DND-41 (cell line): ENCODE results near the gene DLL3.

Experiments used
- ATAC-seq: fragments of 200-7000 bp; cut with Tn5 transposase; 3 replicates; pipeline ENCODE4 v1.9.1; 2021; ENCODE audit warnings: low read depth; ENCODE audit not compliant: insufficient read depth
- DNase-seq: peaks from one replicate; pipeline ENCODE4 v3.0.0-alpha.2; 2020
- H2AFZ ChIP-seq: 2 replicates; pipeline ENCODE4 v1.6.0; 2012; ENCODE audit warnings: low read depth, low read length
- H3K27ac ChIP-seq: 2 replicates; pipeline ENCODE4 v1.5.1; 2012; ENCODE audit warnings: low read length, inconsistent platforms
- H3K27me3 ChIP-seq: fragments of 200-600 bp; sonication (generic); 2 replicates; pipeline ENCODE4 v1.6.0; 2012; ENCODE audit warnings: low read length, mild to moderate bottlenecking, inconsistent platforms; ENCODE audit not compliant: insufficient read depth, poor library complexity
- H3K36me3 ChIP-seq: 2 replicates; pipeline ENCODE4 v1.5.1; 2012; ENCODE audit warnings: low read length, inconsistent platforms; ENCODE audit not compliant: insufficient read depth
- H3K4me1 ChIP-seq: 2 replicates; pipeline ENCODE4 v1.5.1; 2012; ENCODE audit warnings: mild to moderate bottlenecking, low read length; ENCODE audit not compliant: insufficient read depth
- H3K4me2 ChIP-seq: 2 replicates; pipeline ENCODE4 v1.6.0; 2012; ENCODE audit warnings: mild to moderate bottlenecking, moderate library complexity, low read length, inconsistent platforms; ENCODE audit not compliant: insufficient read depth
- H3K4me3 ChIP-seq, 2 experiments: fragments of 200-600 bp in 1 of 2; shearing (Covaris generic) in 1 of 2; 2 replicates each; pipeline ENCODE4 v1.5.1; 2012 to 2016; ENCODE audit warnings: inconsistent platforms in 2 of 2, low read length in 2 of 2, mild to moderate bottlenecking in 2 of 2, low read depth in 1 of 2, moderate library complexity in 1 of 2
- H3K79me2 ChIP-seq: 2 replicates; pipeline ENCODE4 v1.6.0; 2012; ENCODE audit warnings: low read length, inconsistent platforms; ENCODE audit not compliant: insufficient read depth
- H3K9ac ChIP-seq: 2 replicates; pipeline ENCODE4 v1.6.0; 2012; ENCODE audit warnings: low read depth, mild to moderate bottlenecking, inconsistent platforms, low read length, moderate library complexity
- H3K9me3 ChIP-seq: 2 replicates; pipeline ENCODE4 v1.5.1; 2012; ENCODE audit warnings: low read length, moderate library complexity, mild to moderate bottlenecking, inconsistent platforms; ENCODE audit not compliant: insufficient read depth, severe bottlenecking
- H4K20me1 ChIP-seq: 2 replicates; pipeline ENCODE4 v1.6.0; 2012; ENCODE audit warnings: low read length; ENCODE audit not compliant: insufficient read depth
- CTCF ChIP-seq: IDR thresholded peaks from 2 replicates; pipeline ENCODE4 v1.5.1; 2012; ENCODE audit warnings: borderline replicate concordance, low read length, moderate library complexity, mild to moderate bottlenecking; ENCODE audit not compliant: poor library complexity, severe bottlenecking; ENCODE audit errors: extremely low read depth
- EZH2 ChIP-seq: IDR thresholded peaks from 3 replicates; pipeline ENCODE4 v1.6.1; 2012; ENCODE audit warnings: borderline replicate concordance, low read depth, mild to moderate bottlenecking, moderate library complexity, low read length, inconsistent platforms; ENCODE audit not compliant: severe bottlenecking

DLL3 gene

DNA sequence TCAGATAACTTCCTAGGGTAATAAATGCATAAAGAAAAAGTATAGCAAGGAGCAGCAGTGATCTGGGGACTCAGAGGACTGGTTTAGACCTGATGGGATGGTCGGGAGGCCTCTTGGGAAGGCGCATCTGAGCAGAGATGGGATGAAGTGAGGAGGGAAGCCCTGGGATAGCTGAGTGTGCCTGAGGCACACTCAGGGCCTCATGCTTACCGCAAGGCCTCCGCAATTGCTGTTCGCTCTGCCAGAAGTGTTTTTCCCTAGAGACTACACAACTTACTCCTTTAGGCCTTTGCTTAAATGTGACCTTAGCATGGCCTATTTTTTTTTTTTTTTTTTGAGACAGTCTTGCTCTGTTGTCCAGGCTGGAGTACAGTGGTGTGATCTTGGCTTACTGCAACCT is 4.1 kb upstream of the DLL3 start:
- peaks cover 20% of the 10 kb centered on the region for H3K27me3 ChIP-seq
- no peak overlapping the region for H3K9ac ChIP-seq
- no peaks in the 10 kb centered on the region for H3K9me3 ChIP-seq
- no peaks in the 10 kb centered on the region for H4K20me1 ChIP-seq
- no peak overlapping the region for H2AFZ ChIP-seq
- no peak overlapping the region for H3K27ac ChIP-seq
- no peak for ATAC-seq
- no peak overlapping the region for H3K4me3 ChIP-seq
- DNase-seq, result no peak
- no peaks in the 10 kb centered on the region for H3K79me2 ChIP-seq
- H3K36me3 ChIP-seq, result peaks cover 21% of the 10 kb centered on the region
- TF ChIP-seq CTCF (no peak), EZH2 (no peak)
- H3K4me2 ChIP-seq, result no peak overlapping the region
- peaks cover 5% of the 10 kb centered on the region for H3K4me1 ChIP-seq

DNA sequence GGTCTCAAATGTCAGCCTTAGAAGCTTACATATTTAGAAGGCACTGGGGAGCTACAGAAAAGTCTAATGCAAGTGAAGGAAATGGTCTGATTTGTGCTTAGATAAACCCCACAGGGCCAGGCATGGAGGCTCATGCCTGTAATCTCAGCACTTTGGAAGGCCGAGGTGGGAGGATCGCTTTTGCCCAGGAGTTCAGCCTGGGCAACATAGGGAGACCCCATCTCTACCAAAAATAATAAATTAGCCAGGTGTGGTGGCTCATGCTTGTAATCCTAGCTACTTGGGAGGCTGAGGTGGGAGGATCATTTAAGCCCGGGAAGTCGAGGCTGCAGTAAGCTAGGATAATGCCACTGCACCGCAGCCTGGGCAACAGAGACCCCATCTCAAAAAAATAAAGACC is 2.7 kb upstream of the DLL3 start:
- ATAC-seq, result no peak
- H3K4me3 ChIP-seq, result no peak overlapping the region

DNA sequence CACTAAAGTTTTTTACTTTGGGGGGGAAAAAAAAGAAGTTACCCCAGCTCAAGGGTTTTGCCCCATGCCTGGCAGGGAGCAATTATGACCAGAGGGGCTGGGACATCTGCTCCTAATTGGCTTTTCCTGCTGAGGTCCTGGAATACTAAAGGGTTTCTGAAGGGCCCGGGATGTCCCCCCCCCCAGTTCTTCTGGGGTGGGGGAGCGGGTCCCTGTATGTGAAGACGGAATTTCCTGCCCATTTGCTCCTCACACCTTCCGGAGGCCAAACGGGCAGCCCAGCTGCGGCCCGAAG is 1.1 kb upstream of the DLL3 start:
- Histone ChIP-seq H4K20me1 (no peaks in the 10 kb centered on the region), H3K27me3 (peaks cover 20% of the 10 kb centered on the region), H2AFZ (no peak overlapping the region), H3K4me1 (peaks cover 5% of the 10 kb centered on the region), H3K9ac (no peak overlapping the region), H3K4me3 (no peak overlapping the region), H3K27ac (no peak overlapping the region), H3K9me3 (no peaks in the 10 kb centered on the region), H3K79me2 (no peaks in the 10 kb centered on the region), H3K4me2 (0 out of 2 replicates have a peak overlapping the region, but pooled peaks have one; percentile 6), H3K36me3 (no peaks in the 10 kb centered on the region)
- ATAC-seq (no peak), DNase-seq (no peak)
- TF ChIP-seq CTCF (no peak), EZH2 (no peak)

More for the DNA sequence above, 2.7 kb upstream of the DLL3 start:
- H3K4me2 ChIP-seq, result no peak overlapping the region
- H3K27ac ChIP-seq, result no peak overlapping the region
- H2AFZ ChIP-seq, result no peak overlapping the region
- H4K20me1 ChIP-seq, result no peaks in the 10 kb centered on the region
- no peaks in the 10 kb centered on the region for H3K9me3 ChIP-seq
- peaks cover 20% of the 10 kb centered on the region for H3K27me3 ChIP-seq
- no peaks in the 10 kb centered on the region for H3K79me2 ChIP-seq
- TF ChIP-seq CTCF, result no peak
- TF ChIP-seq EZH2, result no peak
- DNase-seq, result no peak
- H3K9ac ChIP-seq, result no peak overlapping the region
- H3K36me3 ChIP-seq, result peaks cover 10% of the 10 kb centered on the region; the same call in 1 of the 2 replicates
- H3K4me1 ChIP-seq, result peaks cover 5% of the 10 kb centered on the region
